GM13977 (cell line): ENCODE data around the gene FIGN.

Experiments used
- DNase-seq: peaks from one replicate; pipeline ENCODE4 v3.0.0; 2012; ENCODE audit warnings: low spot score
- CTCF ChIP-seq: IDR thresholded peaks from 2 replicates; pipeline ENCODE4 v1.5.1; 2012; ENCODE audit warnings: mild to moderate bottlenecking, control low read depth; ENCODE audit not compliant: insufficient read depth; ENCODE audit errors: extremely low read depth, missing control alignments
- in situ Hi-C: fragments of 300-500 bp; cut with MboI; formaldehyde crosslinking; loops from one replicate; pipeline ENCODE4 v1.12.0; 2022; ENCODE audit warnings: low sequenced_read_pairs, low pct_unique_long_range_greater_than_20kb, mixed read lengths, inconsistent platforms; ENCODE audit not compliant: unreplicated experiment

Gene FIGN

GRCh38 chr2:163682695-163683094 lies 53.1 kb downstream of the FIGN start:
- in situ Hi-C loops = no loop called here
- DNase-seq = no peak
- no peak for TF ChIP-seq CTCF

DNA sequence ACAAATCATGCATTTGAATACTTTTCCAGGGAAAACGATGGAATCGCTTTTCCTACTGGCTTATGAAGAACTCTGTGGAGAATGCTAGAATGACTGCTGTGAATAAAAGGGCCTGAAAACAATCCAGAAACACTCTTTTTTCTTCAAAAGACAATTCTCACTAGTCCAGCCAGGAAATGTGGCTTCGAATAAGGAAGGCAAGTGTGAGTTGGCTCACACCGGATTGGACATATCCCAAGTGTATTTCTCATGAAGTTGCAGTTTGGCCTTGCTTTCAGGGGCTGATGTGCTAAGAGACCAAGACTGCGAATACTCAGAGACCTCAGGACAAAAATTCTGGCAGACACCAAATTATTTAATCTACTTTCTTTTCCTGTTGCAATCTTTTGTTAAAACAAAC lies 54.1 kb downstream of the FIGN start:
- TF ChIP-seq CTCF = no peak
- in situ Hi-C loops = no loop called here
- no peak for DNase-seq

DNA sequence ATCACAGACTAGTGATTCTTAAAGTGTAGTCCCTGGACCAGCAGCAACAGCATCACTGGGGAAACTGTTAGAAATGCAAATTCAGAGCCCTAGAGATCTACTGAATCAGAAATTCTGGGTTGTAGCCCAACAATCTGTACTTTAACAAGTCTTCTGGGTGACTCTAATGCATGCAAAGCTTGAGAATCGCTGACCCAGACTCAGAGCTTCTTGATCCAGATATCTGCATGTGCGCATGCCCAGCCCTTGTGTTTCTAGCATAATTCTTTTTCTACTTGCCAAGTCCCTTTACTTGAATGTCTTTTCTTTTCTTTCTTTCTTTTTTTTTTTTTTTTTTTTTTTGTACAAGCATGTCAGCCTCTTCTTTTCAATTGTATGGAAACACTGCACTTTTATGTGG lies 60.4 kb downstream of the FIGN start:
- TF ChIP-seq CTCF = no peak
- DNase-seq = no peak
- in situ Hi-C loops = no loop called here

DNA sequence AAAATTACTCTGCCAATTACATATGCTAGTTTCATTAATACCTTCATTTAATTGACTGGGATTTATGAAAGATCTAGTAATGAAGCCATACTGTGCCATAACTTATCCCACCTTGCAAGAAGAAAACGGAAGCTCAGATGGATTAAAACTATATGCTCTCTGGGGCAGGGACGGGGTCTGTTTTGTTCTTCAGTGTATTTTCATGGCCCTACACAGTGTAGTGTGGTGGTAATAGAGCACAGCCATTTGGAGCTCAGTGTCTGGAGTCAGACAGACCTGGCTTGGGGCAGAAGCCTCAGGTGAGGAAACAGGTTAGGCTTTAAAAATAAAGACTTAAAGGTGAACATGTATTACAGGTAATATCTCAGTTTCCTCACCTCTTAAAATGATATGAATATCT lies 62.3 kb downstream of the FIGN start:
- DNase-seq = no peak
- in situ Hi-C loops = no loop called here
- no peak for TF ChIP-seq CTCF

DNA sequence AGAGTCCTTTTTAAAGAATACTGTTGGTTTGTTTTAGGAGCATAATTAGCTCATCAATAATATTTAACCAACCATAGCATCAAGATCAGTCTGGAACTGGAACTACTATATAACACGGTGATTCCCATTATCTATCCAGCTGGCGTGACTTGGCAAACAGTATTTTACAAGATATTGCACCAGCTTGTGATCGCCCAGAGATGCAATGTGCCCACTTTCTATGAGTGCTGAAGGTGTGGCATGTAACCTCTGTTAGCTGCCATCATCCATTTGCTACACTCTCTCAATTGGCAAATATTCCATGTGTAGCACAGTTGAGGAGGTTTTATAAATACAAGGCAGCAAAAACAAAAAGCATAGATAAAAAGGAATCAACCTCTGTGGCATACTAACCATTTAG lies 64.9 kb downstream of the FIGN start:
- no peak for TF ChIP-seq CTCF
- no peak for DNase-seq
- in situ Hi-C loops = no loop called here

DNA sequence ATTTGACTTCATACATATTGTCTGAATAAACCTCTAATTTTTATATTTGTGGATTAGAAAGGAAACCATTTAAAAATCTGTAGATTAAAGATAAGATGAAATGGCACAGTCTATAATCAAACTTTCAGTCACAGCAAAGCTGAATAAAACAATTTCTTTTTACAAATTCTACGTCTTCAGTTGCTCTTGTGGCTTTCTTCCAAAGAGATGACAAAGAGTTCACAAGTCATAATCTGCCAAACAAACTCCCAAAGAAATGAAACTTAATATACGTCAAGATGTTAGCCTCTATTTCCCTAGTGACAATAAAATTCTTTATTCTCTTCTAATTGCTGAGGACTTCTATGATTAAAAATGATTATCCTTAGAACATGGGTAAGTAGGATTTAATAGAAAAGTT lies 66.3 kb downstream of the FIGN start:
- in situ Hi-C loops = no loop called here
- DNase-seq = no peak
- no peak for TF ChIP-seq CTCF
